Measurements from ENCODE around the gene COA1.

DNA sequence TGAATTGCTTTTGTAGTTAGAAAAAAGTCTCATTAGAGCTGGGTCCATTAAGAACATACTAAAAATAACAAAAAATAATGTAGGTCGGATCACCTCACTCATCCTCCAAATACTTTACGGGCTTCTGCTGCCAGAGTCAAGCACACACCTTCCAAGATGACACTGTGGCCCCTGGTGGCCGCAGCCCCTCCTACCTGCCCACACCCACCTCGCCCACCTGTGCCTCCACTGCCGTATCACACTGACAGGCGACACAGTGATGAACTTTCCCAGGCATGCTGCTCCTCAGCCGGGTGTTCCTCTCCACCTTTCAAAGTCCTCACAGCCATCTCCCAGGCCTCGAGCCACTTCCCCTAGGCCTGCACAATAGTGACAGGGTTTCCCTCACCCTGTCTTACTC, 85.5 kb downstream of the COA1 start:
- no peak for TF ChIP-seq EZH2 (IDR thresholded peaks at IDR 0.05; ENCODE audit: insufficient read depth, poor library complexity, severe bottlenecking)
- no peak for TF ChIP-seq EZH2phosphoT487 (IDR thresholded peaks at IDR 0.05; ENCODE audit: insufficient read depth, low read depth)
